HG03060 (cell line): Measurements from ENCODE around the gene XRRA1.

Experiments used
- ATAC-seq: cut with Tn5 transposase; IDR thresholded peaks from one replicate; pipeline ENCODE4 v1.9.1; 2021; ENCODE audit warnings: low read depth, moderate number of reproducible peaks; ENCODE audit not compliant: unreplicated experiment

XRRA1 gene

GRCh38 chr11:74952752-74953151, 3.9 kb upstream of the XRRA1 start:
- no peak for ATAC-seq

GRCh38 chr11:74951226-74951625, 2.3 kb upstream of the XRRA1 start:
- ATAC-seq = no peak

- ATAC-seq = no peak
Observed at GRCh38 chr11:74950374-74950969, 1.6 kb upstream of the XRRA1 start.

GRCh38 chr11:74949753-74950137, 854 bp upstream of the XRRA1 start:
- ATAC-seq = no peak

GRCh38 chr11:74948546-74948897, 369 bp downstream of the XRRA1 start:
- peak; percentile 13 for ATAC-seq

GRCh38 chr11:74942073-74942759, 6.7 kb downstream of the XRRA1 start:
- no peak for ATAC-seq

GRCh38 chr11:74941492-74941891, 7.4 kb downstream of the XRRA1 start:
- ATAC-seq = no peak

GRCh38 chr11:74937696-74938475, 11.0 kb downstream of the XRRA1 start:
- ATAC-seq = no peak

- ATAC-seq = no peak
Observed at GRCh38 chr11:74936976-74937375, 11.9 kb downstream of the XRRA1 start.

GRCh38 chr11:74936087-74936486, 12.8 kb downstream of the XRRA1 start:
- no peak for ATAC-seq

- no peak for ATAC-seq
Observed at GRCh38 chr11:74935285-74935684, 13.6 kb downstream of the XRRA1 start.

GRCh38 chr11:74933765-74934164, 15.1 kb downstream of the XRRA1 start:
- no peak for ATAC-seq

GRCh38 chr11:74932797-74933196, 16.1 kb downstream of the XRRA1 start:
- ATAC-seq = no peak

- no peak for ATAC-seq
Observed at GRCh38 chr11:74932169-74932568, 16.7 kb downstream of the XRRA1 start.

- ATAC-seq = no peak
Observed at GRCh38 chr11:74929431-74930363, 19.2 kb downstream of the XRRA1 start.

GRCh38 chr11:74927496-74927895, 21.4 kb downstream of the XRRA1 start:
- ATAC-seq = no peak

- ATAC-seq = no peak
Observed at GRCh38 chr11:74926304-74927030, 22.4 kb downstream of the XRRA1 start.

- no peak for ATAC-seq
Observed at GRCh38 chr11:74925281-74925680, 23.6 kb downstream of the XRRA1 start.

- no peak for ATAC-seq
Observed at GRCh38 chr11:74923125-74923524, 25.8 kb downstream of the XRRA1 start.

- ATAC-seq = no peak
Observed at GRCh38 chr11:74909812-74910211, 39.1 kb downstream of the XRRA1 start.
